Kidney epithelial cell (primary cell): ENCODE results near the gene CTNNBL1. TPM values are rescaled to one million over a fixed set of nuclear protein-coding genes. Genes with fewer than 3 reads are reported as not detected.

ENCODE experiments used
- DNase-seq: peaks from one replicate; pipeline ENCODE4 v3.0.0-alpha.2; 2010; ENCODE audit warnings: low read depth
- H3K27me3 ChIP-seq: 2 replicates; pipeline ENCODE4 v1.6.0; 2011; ENCODE audit warnings: low read length; ENCODE audit not compliant: control insufficient read depth, insufficient read depth
- H3K36me3 ChIP-seq: 2 replicates; pipeline ENCODE4 v1.5.1; 2011; ENCODE audit warnings: low read length; ENCODE audit not compliant: control insufficient read depth, insufficient read depth
- H3K4me3 ChIP-seq: 2 replicates; pipeline ENCODE4 v1.5.1; 2011; ENCODE audit warnings: low read depth, mild to moderate bottlenecking, control low read depth, low read length
- CTCF ChIP-seq: IDR thresholded peaks from 2 replicates; pipeline ENCODE4 v1.5.1; 2011; ENCODE audit warnings: mild to moderate bottlenecking, moderate library complexity, low read length, control low read depth, inconsistent platforms; ENCODE audit not compliant: insufficient read depth, poor library complexity, severe bottlenecking
- total RNA-seq: library from RNA; depleted of rRNA; stranded (reverse); fragments of >200 nt; gene quantifications from 2 replicates; pipeline ENCODE4 v1.2.3, GENCODE V29; 2015

Gene CTNNBL1
- total RNA-seq, 1 donor from 2014 or later, result 40.5 TPM

GRCh38 chr20:37890643-37891042 is 196.8 kb downstream of the CTNNBL1 start:
- no peak overlapping the region for H3K4me3 ChIP-seq
- no peak for TF ChIP-seq CTCF
- DNase-seq, result no peak
- no peaks in the 10 kb centered on the region for H3K36me3 ChIP-seq
- H3K27me3 ChIP-seq, result peaks cover 10% of the 10 kb centered on the region

GRCh38 chr20:37892001-37892400 is 198.2 kb downstream of the CTNNBL1 start:
- H3K4me3 ChIP-seq, result no peak overlapping the region
- TF ChIP-seq CTCF, result no peak
- no peaks in the 10 kb centered on the region for H3K36me3 ChIP-seq
- DNase-seq, result no peak
- H3K27me3 ChIP-seq, result peaks cover 3% of the 10 kb centered on the region

- no peak for DNase-seq
- Histone ChIP-seq H3K4me3 (no peak overlapping the region), H3K36me3 (no peaks in the 10 kb centered on the region), H3K27me3 (peaks cover 8% of the 10 kb centered on the region)
- TF ChIP-seq CTCF, result no peak
Measured at GRCh38 chr20:37893566-37894241, 199.9 kb downstream of the CTNNBL1 start.

GRCh38 chr20:37894454-37894853 is 200.6 kb downstream of the CTNNBL1 start:
- TF ChIP-seq CTCF, result no peak
- H3K27me3 ChIP-seq, result peaks cover 8% of the 10 kb centered on the region
- no peak for DNase-seq
- H3K4me3 ChIP-seq, result no peak overlapping the region
- H3K36me3 ChIP-seq, result no peaks in the 10 kb centered on the region

- H3K27me3 ChIP-seq, result peaks cover 11% of the 10 kb centered on the region
- H3K36me3 ChIP-seq, result no peaks in the 10 kb centered on the region
- DNase-seq, result no peak
- H3K4me3 ChIP-seq, result no peak overlapping the region
- TF ChIP-seq CTCF, result no peak
Measured at GRCh38 chr20:37895166-37895565, 201.3 kb downstream of the CTNNBL1 start.
